H9 (cell line): ENCODE measurements around the gene RBMY1A1. TPM values are rescaled to one million over a fixed set of nuclear protein-coding genes. Genes with fewer than 3 reads are reported as not detected.

ENCODE experiments used
- total RNA-seq: library from RNA; stranded (reverse); gene quantifications from 2 replicates; pipeline ENCODE4 v1.2.1, GENCODE V29; 2021

Gene RBMY1A1
- total RNA-seq, 1 experiment from 2014 or later, result not detected

Other genes starting within 250 kb of the RBMY1A1 start
- gene RBMY1B, start 23.5 kb upstream of the RBMY1A1 start, total RNA-seq, result not detected in 2 replicates